GM12878 (cell line): ENCODE results near the gene UBE2E2. TPM values are rescaled to one million over a fixed set of nuclear protein-coding genes. Genes with fewer than 3 reads are reported as not detected.

ENCODE experiments used
- ATAC-seq: fragments of 200-7000 bp; cut with Tn5 transposase; 3 replicates; pipeline ENCODE4 v1.9.1; 2020; ENCODE audit warnings: mild to moderate bottlenecking, moderate library complexity
- BruUV-seq: library from RNA; stranded (reverse); fragments of 400-500 nt; replicated peaks from 2 replicates; lab custom pipeline; 2021; lab: Mats Ljungman, UMichigan
- CTCF ChIA-PET: fragments of 300-600 bp; sonication (Branson Sonifier 250); formaldehyde crosslinking; extraction: SDS; loops from one replicate; lab custom pipeline; 2021; ENCODE audit warnings: inconsistent platforms; lab: Yijun Ruan, JAX
- POLR2A ChIA-PET: fragments of 350-600 bp; formaldehyde crosslinking; extraction: SDS; loops from one replicate; lab custom pipeline; 2021; ENCODE audit warnings: inconsistent platforms; lab: Charles Lee
- RAD21 ChIA-PET: fragments of 300-600 bp; sonication (Branson Sonifier 250); formaldehyde crosslinking; loops from one replicate; lab custom pipeline; 2023; ENCODE audit warnings: antibody characterized with exemption; ENCODE audit not compliant: unreplicated experiment; lab: Charles Lee
- SMC1A ChIA-PET: fragments of 300-600 bp; sonication (Branson Sonifier 250); formaldehyde crosslinking; loops from one replicate; lab custom pipeline; 2023; ENCODE audit not compliant: unreplicated experiment, uncharacterized antibody; lab: Charles Lee
- DNase-seq: peaks from one replicate; pipeline ENCODE4 v3.0.0-alpha.2; 2011; ENCODE audit warnings: low read depth, low spot score
- FAIRE-seq: peaks from 3 replicates; lab custom pipeline; 2011; peaks lifted over from hg19 to GRCh38; lab: Jason Lieb, UNC
- H2AFZ ChIP-seq: 2 replicates; pipeline ENCODE4 v1.6.0; 2011; ENCODE audit warnings: low read depth, low read length, control low read depth; ENCODE audit not compliant: control insufficient read depth
- H3K27ac ChIP-seq: 2 replicates; pipeline ENCODE4 v1.5.1; 2011; ENCODE audit warnings: control low read depth; ENCODE audit not compliant: control insufficient read depth, insufficient read depth
- H3K27me3 ChIP-seq, 2 experiments: replicated peaks in 1 of 2; 2 replicates each; pipeline versions ENCODE4 v1.6.0 to v1.6.1; 2011; ENCODE audit warnings: low read length in 1 of 2; ENCODE audit not compliant: control insufficient read depth in 2 of 2, insufficient read depth in 2 of 2
- H3K36me3 ChIP-seq, 2 experiments: 2 replicates each; pipeline ENCODE4 v1.5.1; 2011; ENCODE audit warnings: low read length in 1 of 2; ENCODE audit not compliant: control insufficient read depth in 2 of 2, insufficient read depth in 2 of 2
- H3K4me1 ChIP-seq: 2 replicates; pipeline ENCODE4 v1.6.1; 2011; ENCODE audit warnings: mild to moderate bottlenecking, low read length, moderate library complexity, mixed read lengths; ENCODE audit not compliant: control insufficient read depth, insufficient read depth
- H3K4me2 ChIP-seq: 2 replicates; pipeline ENCODE4 v1.6.0; 2011; ENCODE audit warnings: control low read depth; ENCODE audit not compliant: control insufficient read depth, insufficient read depth
- H3K4me3 ChIP-seq: fragments of 200-600 bp; sonication (generic); 2 replicates; pipeline ENCODE4 v1.5.1; 2016
- H3K79me2 ChIP-seq: 2 replicates; pipeline ENCODE4 v1.6.0; 2011; ENCODE audit warnings: low read length; ENCODE audit not compliant: control insufficient read depth, insufficient read depth
- H3K9ac ChIP-seq: 2 replicates; pipeline ENCODE4 v1.8.0; 2011; ENCODE audit warnings: low read length, control low read depth, mixed read lengths; ENCODE audit not compliant: control insufficient read depth, insufficient read depth
- H3K9me3 ChIP-seq: replicated peaks from 3 replicates; pipeline ENCODE4 v1.5.1; 2011; ENCODE audit warnings: mild to moderate bottlenecking, low read length; ENCODE audit not compliant: control insufficient read depth, insufficient read depth
- H4K20me1 ChIP-seq: 2 replicates; pipeline ENCODE4 v1.6.0; 2011; ENCODE audit not compliant: control insufficient read depth, insufficient read depth
- CBX3 ChIP-seq: fragments of 200-600 bp; sonication (generic); IDR thresholded peaks from 2 replicates; pipeline ENCODE4 v1.6.1; 2016; ENCODE audit warnings: low read depth, borderline replicate concordance
- CTCF ChIP-seq, 3 experiments: IDR thresholded peaks in 2 of 3; conservative IDR thresholded peaks in 1 of 3; 2 replicates each; pipeline ENCODE4 v1.5.1; 2011; ENCODE audit warnings: low read depth in 3 of 3, low read length in 3 of 3, mild to moderate bottlenecking in 3 of 3, control low read depth in 2 of 3, moderate library complexity in 2 of 3, inconsistent platforms in 1 of 3, mixed read lengths in 1 of 3; ENCODE audit not compliant: control insufficient read depth in 2 of 3, insufficient read depth in 1 of 3; ENCODE audit errors: extremely low read depth in 1 of 3
- FOS ChIP-seq: IDR thresholded peaks from 3 replicates; pipeline ENCODE4 v1.6.1; 2011; ENCODE audit warnings: borderline replicate concordance; ENCODE audit not compliant: insufficient read length; ENCODE audit errors: extremely low read depth
- NFIC ChIP-seq: IDR thresholded peaks from 2 replicates; pipeline ENCODE4 v1.6.1; 2012; ENCODE audit warnings: low read depth, mild to moderate bottlenecking, inconsistent platforms, low read length, moderate library complexity
- RCOR1 ChIP-seq: conservative IDR thresholded peaks from 2 replicates; pipeline ENCODE4 v1.6.1; 2012; ENCODE audit warnings: low read depth, low read length, improper control_type of control experiment
- SIX5 ChIP-seq: IDR thresholded peaks from 2 replicates; pipeline ENCODE4 v1.6.1; 2011; ENCODE audit warnings: mild to moderate bottlenecking, low read depth, low read length, moderate library complexity; ENCODE audit not compliant: severe bottlenecking
- YY1 ChIP-seq: IDR thresholded peaks from 2 replicates; pipeline ENCODE4 v1.6.1; 2011; ENCODE audit warnings: low read depth, mild to moderate bottlenecking, low read length
- WGBS: methylation state at CpG from one replicate; pipeline ENCODE4 v1.1.6; 2016; ENCODE audit warnings: low lambda C conversion rate; ENCODE audit not compliant: insufficient replicate concordance, insufficient coverage; ENCODE audit errors: missing lambda C conversion rate; 5-methylcytosine and 5-hydroxymethylcytosine counted together
- in situ Hi-C: fragments of 300-500 bp; cut with MboI; formaldehyde crosslinking; loops from 9 replicates; pipeline ENCODE4 v1.14.3; 2018; ENCODE audit warnings: mixed read lengths
- intact Hi-C: fragments of 100-400 bp; cut with micrococcal nuclease; formaldehyde crosslinking; loops from one replicate; pipeline ENCODE4 v1.14.2; 2022; ENCODE audit not compliant: unreplicated experiment
- polyA plus RNA-seq, 11 experiments: library from polyadenylated mRNA; depleted of rRNA in 4 of 11; unstranded in 6 of 11; stranded (reverse) in 5 of 11; fragments of >200 nt; fragmentation: Nextera tagmentation in 4 of 11; fragmentation: Illumina TruSeq in 1 of 11; extraction: Ambion mirVana in 4 of 11; extraction: Trizol in 1 of 11; gene quantifications; 1 replicate in 1 of 11; 2 replicates in 10 of 11; pipeline versions ENCODE4 v1.2.1 to v1.2.3, GENCODE V29; 2011 to 2016; ENCODE audit warnings: inconsistent platforms in 2 of 11, missing spikeins in 2 of 11, low read depth in 1 of 11
- total RNA-seq, 4 experiments: library from RNA; depleted of rRNA in 3 of 4; stranded (reverse); fragments of >200 nt in 3 of 4; fragmentation: Illumina TruSeq in 1 of 4; extraction: Trizol in 1 of 4; gene quantifications; 2 replicates each; pipeline versions ENCODE4 v1.2.1 to v1.2.3, GENCODE V29; 2013 to 2021

Gene UBE2E2
- total and polyA plus RNA-seq, 10 of the 15 experiments (the other 5 are each of a cell fraction or from before 2014, with no cell fraction given) = 8.7 to 71.0 (median 36.4) TPM

GRCh38 chr3:23552506-23552905 lies 349.4 kb downstream of the UBE2E2 start:
- ATAC-seq (no peak), FAIRE-seq (no peak), DNase-seq (no peak)
- no peak overlapping the region for H3K4me2 ChIP-seq
- no peaks in the 10 kb centered on the region for H4K20me1 ChIP-seq
- CTCF ChIA-PET = no interaction called here
- no peaks in the 10 kb centered on the region for H3K27me3 ChIP-seq
- TF ChIP-seq FOS = no peak
- no peak for TF ChIP-seq CBX3
- TF ChIP-seq NFIC = no peak
- TF ChIP-seq SIX5 = no peak
- no peak for TF ChIP-seq YY1
- no peak for TF ChIP-seq CTCF (IDR thresholded peaks at IDR 0.05 in 2 of 3, conservative IDR thresholded peaks at IDR 0.05 in 1 of 3; ENCODE audit: control insufficient read depth in 2 of 3, extremely low read depth in 1 of 3, insufficient read depth in 1 of 3, low read depth in 3 of 3, low read length in 3 of 3)
- TF ChIP-seq RCOR1 = no peak
- SMC1A ChIA-PET = interaction anchor here (0.6 to 1.4 kb wide), 2 partner anchors 39 to 97 kb away, joined by 3 read pairs; no protein-coding TSS in a partner anchor
- H3K4me1 ChIP-seq = peaks cover 11% of the 10 kb centered on the region
- no peak overlapping the region for H3K27ac ChIP-seq
- H3K9ac ChIP-seq = no peak overlapping the region
- H3K9me3 ChIP-seq = no peaks in the 10 kb centered on the region
- no peak overlapping the region for H3K4me3 ChIP-seq
- no peak overlapping the region for H2AFZ ChIP-seq
- in situ Hi-C loops (no loop called here), intact Hi-C loops (loop anchor here (5.0 kb wide), 1 partner anchor 100 kb away; no protein-coding TSS in a partner anchor)
- no TSS peak for BruUV-seq
- RAD21 ChIA-PET = interaction anchor here (1.3 to 2.9 kb wide), 2 partner anchors 19 to 41 kb away, joined by 3 to 9 read pairs; no protein-coding TSS in a partner anchor
- 100% methylated on average over 1 of the region's 1 CpG for WGBS
- H3K36me3 ChIP-seq = no peaks in the 10 kb centered on the region
- POLR2A ChIA-PET = no interaction called here
- H3K79me2 ChIP-seq = no peaks in the 10 kb centered on the region
